ENCODE data around the gene TRAM2. TPM values are rescaled to one million over a fixed set of nuclear protein-coding genes. Genes with fewer than 3 reads are reported as not detected.

The TRAM2 gene
- polyA plus RNA-seq, 4 donors: 2.7 to 66.0 (median 8.5) TPM

GRCh38 chr6:52496631-52497030, 80.2 kb downstream of the TRAM2 start:
- peaks cover 0 to 13% (median 0%) of the 10 kb centered on the region in 3 donors for H3K4me1 ChIP-seq (ENCODE audit: control insufficient read depth in 3 of 3, insufficient read depth in 2 of 3, low read depth in 1 of 3, low read length in 2 of 3)
- 80 to 93% (median 84%) methylated on average over 2 of the region's 2 CpGs for WGBS, 3 donors
- no peak for DNase-seq
- no peak for FAIRE-seq
- H3K27ac ChIP-seq (ENCODE audit: low read depth in 1 of 3, low read length in 2 of 3): no peak overlapping the region
- H3K9me3 ChIP-seq (ENCODE audit: control insufficient read depth in 2 of 2, insufficient read depth in 1 of 2, low read depth in 1 of 2, low read length in 1 of 2): peaks cover 0 to 5% of the 10 kb centered on the region in 2 donors
- H3K27me3 ChIP-seq (ENCODE audit: control insufficient read depth in 3 of 3, insufficient read depth in 3 of 3, low read length in 3 of 3): no peaks in the 10 kb centered on the region
- peaks cover 0 to 26% (median 0%) of the 10 kb centered on the region in 3 donors for H3K36me3 ChIP-seq (ENCODE audit: control insufficient read depth in 3 of 3, insufficient read depth in 2 of 3, low read depth in 1 of 3, low read length in 3 of 3)
- H3K4me3 ChIP-seq (ENCODE audit: low read depth in 1 of 3, low read length in 3 of 3): no peak overlapping the region

- H3K4me3 ChIP-seq (ENCODE audit: low read depth in 1 of 3, low read length in 3 of 3): no peak overlapping the region
- peaks cover 0 to 5% of the 10 kb centered on the region in 2 donors for H3K9me3 ChIP-seq (ENCODE audit: control insufficient read depth in 2 of 2, insufficient read depth in 1 of 2, low read depth in 1 of 2, low read length in 1 of 2)
- peak overlapping the region in 1 of 3 donors; percentile 17 for H3K27ac ChIP-seq (ENCODE audit: low read depth in 1 of 3, low read length in 2 of 3)
- no peaks in the 10 kb centered on the region for H3K27me3 ChIP-seq (ENCODE audit: control insufficient read depth in 3 of 3, insufficient read depth in 3 of 3, low read length in 3 of 3)
- H3K36me3 ChIP-seq (ENCODE audit: control insufficient read depth in 3 of 3, insufficient read depth in 2 of 3, low read depth in 1 of 3, low read length in 3 of 3): peaks cover 0 to 22% (median 0%) of the 10 kb centered on the region in 3 donors
- peaks cover 0 to 13% (median 0%) of the 10 kb centered on the region in 3 donors for H3K4me1 ChIP-seq (ENCODE audit: control insufficient read depth in 3 of 3, insufficient read depth in 2 of 3, low read depth in 1 of 3, low read length in 2 of 3)
- 69 to 73% (median 69%) methylated on average over 3 of the region's 3 CpGs for WGBS, 3 donors
- no peak for FAIRE-seq
- no peak for DNase-seq
Measured at GRCh38 chr6:52495922-52496321, 80.9 kb downstream of the TRAM2 start.

DNA sequence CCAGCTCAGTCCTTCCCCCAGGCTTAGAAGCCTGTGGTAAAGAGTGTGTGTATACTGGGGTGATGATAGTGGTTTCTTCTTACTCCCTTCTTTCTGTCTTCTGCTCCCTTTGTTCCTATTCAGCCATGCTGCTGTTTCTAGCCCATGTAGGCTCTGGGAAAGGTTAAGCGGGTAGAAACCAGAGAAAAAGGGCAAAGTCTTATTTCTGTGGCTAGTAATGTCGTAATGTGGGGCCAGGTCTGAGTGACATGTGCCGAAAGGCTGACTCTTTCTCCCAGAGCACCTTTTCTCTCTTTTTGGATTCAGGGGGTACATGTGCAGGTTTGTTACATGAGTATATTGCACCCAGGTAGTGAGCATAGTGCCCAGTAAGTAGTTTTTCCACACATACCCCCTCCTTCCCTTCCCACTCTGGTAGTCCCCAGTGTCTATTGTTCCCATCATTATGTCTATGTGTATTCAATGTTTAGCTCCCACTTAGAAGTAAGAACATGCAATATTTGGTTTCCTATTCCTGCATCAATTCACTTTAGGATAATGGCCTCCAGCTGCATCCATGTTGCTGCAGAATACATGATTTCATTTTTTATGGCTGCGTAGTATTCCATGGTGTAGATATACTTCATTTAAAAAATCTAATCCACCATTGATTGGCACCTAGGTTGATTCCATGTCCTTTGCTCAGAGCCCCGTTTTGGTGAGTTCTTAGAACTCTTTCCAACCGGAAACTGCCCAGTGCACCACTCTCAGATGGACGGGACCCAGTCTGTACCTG, 82.4 kb downstream of the TRAM2 start:
- DNase-seq (peak in 1 of 2 donors; percentile 49), FAIRE-seq (no peak)
- 86 to 92% (median 88%) methylated on average over 7 of the region's 7 CpGs for WGBS, 3 donors
- H3K9me3 ChIP-seq (ENCODE audit: control insufficient read depth in 2 of 2, insufficient read depth in 1 of 2, low read depth in 1 of 2, low read length in 1 of 2): peaks cover 0 to 5% of the 10 kb centered on the region in 2 donors
- peaks cover 0 to 10% (median 0%) of the 10 kb centered on the region in 3 donors for H3K36me3 ChIP-seq (ENCODE audit: control insufficient read depth in 3 of 3, insufficient read depth in 2 of 3, low read depth in 1 of 3, low read length in 3 of 3)
- H3K4me1 ChIP-seq (ENCODE audit: control insufficient read depth in 3 of 3, insufficient read depth in 2 of 3, low read depth in 1 of 3, low read length in 2 of 3): peaks cover 0 to 13% (median 0%) of the 10 kb centered on the region in 3 donors
- peak overlapping the region in 1 of 3 donors; percentile 36 for H3K27ac ChIP-seq (ENCODE audit: low read depth in 1 of 3, low read length in 2 of 3)
- H3K27me3 ChIP-seq (ENCODE audit: control insufficient read depth in 3 of 3, insufficient read depth in 3 of 3, low read length in 3 of 3): no peaks in the 10 kb centered on the region
- no peak overlapping the region for H3K4me3 ChIP-seq (ENCODE audit: low read depth in 1 of 3, low read length in 3 of 3)

DNA sequence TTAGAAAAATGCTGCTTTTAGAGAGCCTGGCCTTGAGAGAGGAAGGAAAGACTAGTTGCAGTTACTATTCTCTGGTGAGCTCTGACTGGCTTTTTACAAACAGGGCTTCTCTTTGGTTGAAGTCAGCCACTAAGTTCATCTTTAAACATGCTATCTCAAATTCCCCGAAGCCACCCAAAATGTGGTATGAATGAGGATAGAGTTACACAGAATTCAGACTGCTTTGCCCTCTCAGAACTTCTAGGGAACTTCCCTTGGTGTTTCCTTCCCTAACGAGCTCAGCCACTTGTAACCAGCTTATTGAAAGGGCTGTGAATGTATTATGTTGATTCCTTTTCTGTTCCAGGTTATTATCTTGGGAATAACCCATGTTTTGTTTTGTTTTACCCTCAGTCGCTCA, 83.2 kb downstream of the TRAM2 start:
- Histone ChIP-seq H3K27ac (ENCODE audit: low read depth in 1 of 3, low read length in 2 of 3) (no peak overlapping the region), H3K9me3 (ENCODE audit: control insufficient read depth in 2 of 2, insufficient read depth in 1 of 2, low read depth in 1 of 2, low read length in 1 of 2) (peaks cover 0 to 5% of the 10 kb centered on the region in 2 donors), H3K36me3 (ENCODE audit: control insufficient read depth in 3 of 3, insufficient read depth in 2 of 3, low read depth in 1 of 3, low read length in 3 of 3) (peaks cover 0 to 6% (median 0%) of the 10 kb centered on the region in 3 donors), H3K4me1 (ENCODE audit: control insufficient read depth in 3 of 3, insufficient read depth in 2 of 3, low read depth in 1 of 3, low read length in 2 of 3) (peaks cover 0 to 13% (median 0%) of the 10 kb centered on the region in 3 donors), H3K4me3 (ENCODE audit: low read depth in 1 of 3, low read length in 3 of 3) (no peak overlapping the region), H3K27me3 (ENCODE audit: control insufficient read depth in 3 of 3, insufficient read depth in 3 of 3, low read length in 3 of 3) (no peaks in the 10 kb centered on the region)
- 57 to 85% (median 69%) methylated on average over 3 of the region's 3 CpGs for WGBS, 3 donors
- DNase-seq (no peak), FAIRE-seq (no peak)

- Histone ChIP-seq H3K27me3 (ENCODE audit: control insufficient read depth in 3 of 3, insufficient read depth in 3 of 3, low read length in 3 of 3) (no peaks in the 10 kb centered on the region), H3K4me1 (ENCODE audit: control insufficient read depth in 3 of 3, insufficient read depth in 2 of 3, low read depth in 1 of 3, low read length in 2 of 3) (peaks cover 0 to 13% (median 0%) of the 10 kb centered on the region in 3 donors), H3K9me3 (ENCODE audit: control insufficient read depth in 2 of 2, insufficient read depth in 1 of 2, low read depth in 1 of 2, low read length in 1 of 2) (peaks cover 0 to 5% of the 10 kb centered on the region in 2 donors), H3K36me3 (ENCODE audit: control insufficient read depth in 3 of 3, insufficient read depth in 2 of 3, low read depth in 1 of 3, low read length in 3 of 3) (peaks cover 0 to 2% (median 0%) of the 10 kb centered on the region in 3 donors), H3K27ac (ENCODE audit: low read depth in 1 of 3, low read length in 2 of 3) (peak overlapping the region in 1 of 3 donors; percentile 52), H3K4me3 (ENCODE audit: low read depth in 1 of 3, low read length in 3 of 3) (no peak overlapping the region)
- WGBS, 3 donors: 56 to 86% (median 75%) methylated on average over 14 of the region's 14 CpGs
- DNase-seq (no peak), FAIRE-seq (no peak)
Measured at GRCh38 chr6:52491203-52492069, 85.4 kb downstream of the TRAM2 start.

- Histone ChIP-seq H3K27me3 (ENCODE audit: control insufficient read depth in 3 of 3, insufficient read depth in 3 of 3, low read length in 3 of 3) (no peaks in the 10 kb centered on the region), H3K27ac (ENCODE audit: low read depth in 1 of 3, low read length in 2 of 3) (no peak overlapping the region), H3K4me1 (ENCODE audit: control insufficient read depth in 3 of 3, insufficient read depth in 2 of 3, low read depth in 1 of 3, low read length in 2 of 3) (peaks cover 0 to 13% (median 0%) of the 10 kb centered on the region in 3 donors), H3K36me3 (ENCODE audit: control insufficient read depth in 3 of 3, insufficient read depth in 2 of 3, low read depth in 1 of 3, low read length in 3 of 3) (peaks cover 0 to 2% (median 0%) of the 10 kb centered on the region in 3 donors), H3K9me3 (ENCODE audit: control insufficient read depth in 2 of 2, insufficient read depth in 1 of 2, low read depth in 1 of 2, low read length in 1 of 2) (peaks cover 0 to 2% of the 10 kb centered on the region in 2 donors), H3K4me3 (ENCODE audit: low read depth in 1 of 3, low read length in 3 of 3) (no peak overlapping the region)
- no peak for DNase-seq
- 70 to 89% (median 86%) methylated on average over 5 of the region's 5 CpGs for WGBS, 3 donors
- FAIRE-seq: no peak
Measured at GRCh38 chr6:52489881-52490280, 87.0 kb downstream of the TRAM2 start.

GRCh38 chr6:52483671-52484003, 93.2 kb downstream of the TRAM2 start:
- no peaks in the 10 kb centered on the region for H3K9me3 ChIP-seq (ENCODE audit: control insufficient read depth in 2 of 2, insufficient read depth in 1 of 2, low read depth in 1 of 2, low read length in 1 of 2)
- H3K4me1 ChIP-seq (ENCODE audit: control insufficient read depth in 3 of 3, insufficient read depth in 2 of 3, low read depth in 1 of 3, low read length in 2 of 3): peaks cover 0 to 10% (median 4%) of the 10 kb centered on the region in 3 donors
- 84 to 91% (median 86%) methylated on average over 3 of the region's 3 CpGs for WGBS, 3 donors
- no peaks in the 10 kb centered on the region for H3K27me3 ChIP-seq (ENCODE audit: control insufficient read depth in 3 of 3, insufficient read depth in 3 of 3, low read length in 3 of 3)
- no peaks in the 10 kb centered on the region for H3K36me3 ChIP-seq (ENCODE audit: control insufficient read depth in 3 of 3, insufficient read depth in 2 of 3, low read depth in 1 of 3, low read length in 3 of 3)
- no peak overlapping the region for H3K4me3 ChIP-seq (ENCODE audit: low read depth in 1 of 3, low read length in 3 of 3)
- peak overlapping the region in 1 of 3 donors; percentile 76 for H3K27ac ChIP-seq (ENCODE audit: low read depth in 1 of 3, low read length in 2 of 3)
- DNase-seq (no peak), FAIRE-seq (no peak)

DNA sequence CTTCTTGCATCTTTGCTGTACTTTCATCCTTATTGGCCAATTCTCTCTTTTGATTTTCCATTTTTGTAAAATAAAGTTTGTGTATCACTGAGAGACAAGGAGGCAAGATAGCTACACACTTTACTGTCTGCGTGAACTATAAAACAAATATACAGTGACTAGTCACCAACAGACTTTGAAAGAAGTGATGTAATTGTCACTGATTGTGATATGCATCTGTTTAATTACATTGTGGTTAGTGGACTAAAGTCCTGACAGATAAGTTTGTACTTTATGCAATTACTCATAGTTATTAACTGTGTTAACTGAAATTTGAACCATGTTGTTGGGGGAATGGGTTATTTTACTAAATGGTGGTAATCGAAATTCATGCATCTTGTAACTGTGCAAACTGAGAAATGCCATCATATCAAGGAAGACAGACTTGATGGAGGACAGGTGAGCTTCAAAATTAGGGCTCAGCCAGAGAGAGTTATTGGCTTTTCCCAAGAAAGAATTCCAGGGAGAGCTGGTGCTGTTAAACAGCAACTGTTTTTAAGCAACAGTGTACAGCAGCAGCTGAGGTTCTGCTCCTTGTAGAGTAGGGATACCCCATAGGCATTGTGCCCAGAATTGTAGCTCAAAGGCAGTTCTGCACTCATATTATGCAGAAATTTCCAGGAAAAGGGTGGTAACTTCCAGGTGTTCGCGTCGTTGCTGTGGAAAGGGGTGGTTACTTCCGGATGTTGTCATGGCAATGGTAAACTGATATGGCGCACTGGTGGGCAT, 93.8 kb downstream of the TRAM2 start:
- Histone ChIP-seq H3K4me1 (ENCODE audit: control insufficient read depth in 3 of 3, insufficient read depth in 2 of 3, low read depth in 1 of 3, low read length in 2 of 3) (peaks cover 0 to 10% (median 4%) of the 10 kb centered on the region in 3 donors), H3K36me3 (ENCODE audit: control insufficient read depth in 3 of 3, insufficient read depth in 2 of 3, low read depth in 1 of 3, low read length in 3 of 3) (no peaks in the 10 kb centered on the region), H3K27ac (ENCODE audit: low read depth in 1 of 3, low read length in 2 of 3) (peak overlapping the region; percentile 0 to 76 (median 15)), H3K27me3 (ENCODE audit: control insufficient read depth in 3 of 3, insufficient read depth in 3 of 3, low read length in 3 of 3) (no peaks in the 10 kb centered on the region), H3K9me3 (ENCODE audit: control insufficient read depth in 2 of 2, insufficient read depth in 1 of 2, low read depth in 1 of 2, low read length in 1 of 2) (no peaks in the 10 kb centered on the region), H3K4me3 (ENCODE audit: low read depth in 1 of 3, low read length in 3 of 3) (no peak overlapping the region)
- WGBS, 3 donors: 18 to 69% (median 45%) methylated on average over 7 of the region's 7 CpGs
- peak; percentile 94 for FAIRE-seq
- peak; percentile 77 to 89 for DNase-seq
